Measurements from ENCODE around the gene WIPI1.
"Not testable (repeated sequence)": the region's sequence is repeated elsewhere in the genome, so short reads cannot be mapped to it uniquely, and the experiment has no call there.

WIPI1 gene

DNA sequence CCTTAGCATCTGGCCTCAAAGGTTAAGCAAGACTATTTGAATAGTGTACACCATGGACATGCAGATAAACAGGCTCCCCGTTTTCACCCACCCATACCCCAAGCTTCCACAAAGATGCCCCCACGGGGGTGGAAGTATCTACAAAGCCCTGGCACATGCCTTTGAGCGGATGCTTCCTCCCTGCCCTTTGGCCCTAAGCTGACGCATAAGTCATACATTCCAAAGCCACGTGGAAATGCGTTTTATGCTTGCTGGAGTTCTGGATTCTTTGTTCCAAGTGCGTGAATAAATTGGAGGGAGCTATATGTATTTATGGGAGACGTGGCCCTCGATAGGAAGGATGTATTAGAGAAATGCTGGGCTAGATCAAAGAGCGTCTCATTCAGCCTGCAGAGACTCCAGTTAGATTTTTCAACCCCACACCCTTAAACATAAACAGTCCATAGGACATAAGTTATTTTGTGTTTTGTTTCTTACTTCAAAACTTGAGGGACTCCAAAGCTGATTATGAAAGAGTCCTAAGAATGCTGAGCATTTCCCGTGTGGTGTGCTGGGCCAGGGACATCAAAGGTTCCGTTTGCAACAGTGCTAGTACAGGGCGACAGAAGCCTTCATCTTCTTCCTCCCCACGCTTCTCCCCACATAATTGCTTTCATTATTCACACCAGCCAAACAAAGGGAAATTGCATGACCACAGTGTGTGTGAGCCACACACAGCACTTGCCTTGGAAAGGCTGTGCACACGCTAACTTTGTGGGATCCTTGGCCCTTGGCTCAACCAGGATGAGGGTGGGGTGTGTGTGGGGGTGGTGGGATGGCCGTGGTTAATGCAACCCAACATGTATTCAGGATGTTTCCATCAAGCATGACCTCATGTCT lies 73.6 kb downstream of the WIPI1 start:
- DNase-seq, result no peak

- DNase-seq, result no peak
Observed at GRCh38 chr17:68383120-68383442, 74.2 kb downstream of the WIPI1 start.

GRCh38 chr17:68382582-68383085 lies 74.7 kb downstream of the WIPI1 start:
- DNase-seq, result no peak

GRCh38 chr17:68381076-68381900 lies 76.0 kb downstream of the WIPI1 start:
- DNase-seq, result no peak

DNA sequence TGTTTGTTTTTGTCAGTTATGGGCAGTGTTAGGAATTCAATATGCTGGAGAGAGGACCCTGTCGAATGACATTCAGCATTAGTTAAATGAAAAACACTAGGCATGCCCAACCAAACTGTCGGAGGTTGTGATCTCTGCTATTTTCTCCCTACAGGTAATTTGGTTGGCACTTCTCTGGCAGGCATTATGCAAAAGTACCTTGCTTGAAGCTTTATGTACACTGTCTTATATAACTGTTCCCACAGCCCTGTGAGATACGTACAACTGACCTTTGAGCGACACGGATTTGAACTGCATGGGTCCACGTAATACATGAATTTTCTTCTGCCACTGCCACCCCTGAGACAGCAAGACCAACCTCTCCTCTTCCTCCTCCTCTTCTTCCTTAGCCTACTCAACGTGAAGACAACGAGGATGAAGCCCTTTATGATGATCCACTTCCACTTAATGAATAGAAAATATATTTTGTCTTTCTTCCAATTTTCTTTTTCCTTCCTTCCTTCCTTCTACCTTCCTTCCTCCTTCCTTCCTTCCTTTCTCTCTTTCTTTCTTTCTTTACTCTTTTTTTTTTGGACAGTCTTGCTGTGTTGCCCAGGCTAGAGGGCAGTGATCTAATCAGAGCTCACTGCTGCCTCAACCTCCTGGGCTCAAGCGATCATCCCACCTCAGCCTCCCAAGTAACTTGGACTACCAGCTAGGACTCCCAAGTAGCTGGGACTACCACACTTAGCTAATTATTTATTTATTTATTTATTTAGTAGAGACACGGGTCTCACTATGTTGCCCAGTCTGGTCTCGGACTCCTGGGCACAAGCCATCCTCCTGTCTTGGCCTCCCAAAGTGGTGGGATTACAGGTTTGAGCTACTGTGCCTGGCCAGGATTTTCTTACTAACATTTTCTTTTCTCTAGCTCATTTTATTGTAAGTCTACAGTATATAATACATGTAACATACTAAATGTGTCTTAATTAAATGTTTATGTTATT lies 77.3 kb downstream of the WIPI1 start:
- DNase-seq, result no peak

DNA sequence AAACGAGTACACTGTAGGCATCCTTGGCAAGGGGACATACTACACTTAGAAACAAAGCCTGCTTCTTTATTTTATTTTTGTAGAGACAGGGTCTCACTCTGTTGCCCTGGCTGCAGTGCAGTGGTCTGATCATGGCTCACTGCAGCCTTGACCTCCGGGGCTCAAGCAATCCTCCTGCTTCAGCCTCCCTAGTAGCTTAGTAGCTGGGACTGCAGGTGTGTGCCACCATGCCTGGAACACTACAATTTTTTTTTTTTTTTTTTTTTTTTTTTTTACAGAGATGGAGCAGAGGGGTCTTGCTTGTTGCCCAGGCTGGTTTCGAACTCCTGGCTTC lies 78.2 kb downstream of the WIPI1 start:
- no peak for DNase-seq

DNA sequence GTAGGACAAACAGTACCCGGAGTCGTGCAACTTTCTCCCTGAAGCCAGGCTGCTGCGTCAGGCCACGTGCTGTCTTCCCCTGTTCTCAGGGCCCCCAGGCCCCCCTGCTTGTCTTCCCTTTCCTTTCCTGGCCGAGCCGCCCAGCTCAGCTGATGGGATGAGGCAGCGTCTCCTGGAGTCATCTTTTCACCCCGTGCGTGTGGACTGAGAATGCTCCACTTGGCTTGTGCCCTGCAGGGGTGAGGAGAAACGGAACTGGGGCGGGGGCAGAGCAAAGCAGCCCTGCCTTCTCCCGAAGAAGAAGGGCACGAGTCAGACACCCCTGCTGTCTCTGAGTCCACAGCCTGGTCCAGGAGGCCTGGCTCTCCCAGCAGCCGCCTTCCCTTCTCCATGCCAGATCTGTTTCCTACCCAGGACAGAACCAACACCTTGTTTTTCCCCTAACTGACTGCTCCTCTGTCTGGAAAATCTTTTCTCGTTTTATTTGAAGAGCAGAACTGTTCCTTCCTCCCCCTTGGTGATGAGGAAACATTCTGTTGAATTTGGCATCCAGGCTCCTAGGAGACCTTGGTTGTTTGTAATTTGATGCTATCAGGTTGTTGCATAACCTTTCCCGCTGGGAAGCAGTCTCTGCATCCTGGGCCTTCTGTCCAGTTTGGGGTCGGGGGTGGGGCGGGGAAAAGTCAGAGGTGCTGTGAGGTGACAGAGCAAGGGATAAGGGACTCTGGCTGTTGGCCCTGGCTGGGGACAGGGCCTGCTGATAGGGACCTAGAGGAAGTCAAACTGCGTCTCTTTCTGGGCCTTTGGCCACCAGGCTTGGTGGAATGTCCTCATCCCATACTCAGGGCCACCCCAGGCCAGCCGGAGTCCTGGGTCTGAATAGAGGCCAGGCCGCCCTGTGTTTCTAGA lies 78.8 kb downstream of the WIPI1 start:
- no peak for DNase-seq

GRCh38 chr17:68377771-68378267 lies 79.5 kb downstream of the WIPI1 start:
- no peak for DNase-seq

GRCh38 chr17:68376178-68376577 lies 81.1 kb downstream of the WIPI1 start:
- not testable (repeated sequence) for DNase-seq

GRCh38 chr17:68375566-68375965 lies 81.7 kb downstream of the WIPI1 start:
- DNase-seq, result no peak

Measured in T-helper 9 cell (primary cell).